Hematopoietic multipotent progenitor cell treated with erythropoietin and hydrocortisone succinate and interleukin-3 and kit ligand, for 8 days (in vitro differentiated cells): Measurements from ENCODE around the gene TRPM5.

Experiments
- DNase-seq: peaks from one replicate; pipeline ENCODE4 v3.0.0-alpha.2; 2015

Gene TRPM5

DNA sequence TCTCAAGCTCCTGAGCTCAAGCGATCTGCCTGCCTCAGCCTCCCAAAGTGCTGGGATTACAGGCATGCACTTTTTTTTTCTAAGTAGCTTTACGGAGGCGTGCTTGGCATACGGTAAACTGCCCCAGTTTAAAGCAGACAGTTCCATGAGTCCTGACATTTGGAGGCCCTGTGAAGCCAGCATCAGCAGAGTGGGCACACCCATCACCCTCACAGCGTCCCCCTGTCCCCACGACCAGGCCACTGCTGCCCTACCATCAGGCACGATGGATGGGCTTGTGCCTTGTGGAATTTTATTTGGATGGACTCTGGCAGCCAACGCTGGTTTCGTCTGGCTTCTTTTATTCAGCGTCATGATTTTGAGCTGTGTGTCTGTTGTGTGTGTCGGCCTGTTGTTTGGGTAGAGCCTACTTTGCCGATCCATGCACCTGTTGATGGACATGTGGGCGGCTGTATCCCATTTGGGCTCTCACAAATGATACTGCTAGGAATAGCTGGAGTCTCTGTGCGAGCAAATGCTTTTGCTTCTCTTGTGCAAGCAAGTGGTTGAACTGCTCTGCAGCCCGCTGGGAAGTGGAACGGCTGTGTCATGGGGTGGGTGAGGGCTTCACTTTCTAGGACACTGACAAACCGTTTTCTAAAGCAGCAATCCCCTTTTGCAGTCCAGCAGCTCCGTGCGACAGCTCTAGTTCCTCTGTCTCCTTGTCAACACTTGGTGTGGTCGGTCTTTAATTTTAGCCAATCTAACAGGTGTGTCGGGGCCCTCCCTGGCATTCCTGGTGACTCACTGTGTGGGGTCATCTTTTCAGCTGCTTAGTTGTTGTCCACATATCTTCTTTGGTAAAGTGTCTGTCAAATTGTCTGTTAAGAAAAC lies 24.3 kb upstream of the TRPM5 start:
- DNase-seq = no peak

- DNase-seq = no peak
Measured at GRCh38 chr11:2467695-2468055, 23.4 kb upstream of the TRPM5 start.

DNA sequence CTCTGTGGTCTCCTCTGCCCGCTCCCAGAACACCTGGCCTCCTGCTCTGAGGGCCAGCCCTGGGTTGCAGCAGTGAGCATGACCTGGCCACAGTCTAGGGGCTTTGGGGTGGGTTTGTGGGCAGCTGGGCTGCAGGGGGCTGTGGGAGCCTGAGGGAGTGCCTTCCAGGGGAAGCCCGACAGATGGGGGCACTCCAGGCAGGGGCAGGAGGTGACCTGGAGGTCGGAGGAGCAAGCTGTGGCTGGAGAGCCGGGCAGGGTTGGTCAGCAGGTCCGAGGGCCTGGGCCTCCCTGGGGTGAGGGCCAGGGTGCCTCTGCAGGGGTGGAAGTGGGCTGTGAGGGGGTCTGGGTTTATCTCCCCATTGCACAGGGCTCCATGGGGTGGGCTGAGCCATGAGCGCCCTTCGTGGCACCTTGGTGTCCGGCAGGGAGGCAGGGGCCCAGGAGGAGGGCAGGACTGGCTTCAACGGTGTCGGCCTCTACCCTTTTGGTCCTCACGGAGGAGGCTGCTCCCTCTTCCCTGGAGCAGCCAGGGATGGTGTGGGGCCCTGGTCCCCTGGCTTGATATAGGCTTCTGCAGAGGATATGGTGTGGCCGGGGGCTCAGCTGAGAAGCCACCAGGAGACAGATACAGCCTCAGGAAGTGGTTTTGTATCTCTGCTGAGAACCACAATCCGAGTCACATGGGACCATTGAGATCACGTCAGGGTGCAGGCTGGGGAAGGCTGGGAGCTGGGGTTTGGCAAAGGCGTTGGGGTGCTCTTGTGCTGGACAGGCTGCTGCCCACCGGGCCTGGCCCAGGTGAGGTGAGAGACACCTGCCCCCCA lies 22.8 kb upstream of the TRPM5 start:
- peak; percentile 50 for DNase-seq

- DNase-seq = no peak
Measured at GRCh38 chr11:2466069-2466801, 21.9 kb upstream of the TRPM5 start.

GRCh38 chr11:2465202-2466068 lies 21.1 kb upstream of the TRPM5 start:
- DNase-seq = no peak

- DNase-seq = no peak
Measured at GRCh38 chr11:2464451-2465165, 20.3 kb upstream of the TRPM5 start.

DNA sequence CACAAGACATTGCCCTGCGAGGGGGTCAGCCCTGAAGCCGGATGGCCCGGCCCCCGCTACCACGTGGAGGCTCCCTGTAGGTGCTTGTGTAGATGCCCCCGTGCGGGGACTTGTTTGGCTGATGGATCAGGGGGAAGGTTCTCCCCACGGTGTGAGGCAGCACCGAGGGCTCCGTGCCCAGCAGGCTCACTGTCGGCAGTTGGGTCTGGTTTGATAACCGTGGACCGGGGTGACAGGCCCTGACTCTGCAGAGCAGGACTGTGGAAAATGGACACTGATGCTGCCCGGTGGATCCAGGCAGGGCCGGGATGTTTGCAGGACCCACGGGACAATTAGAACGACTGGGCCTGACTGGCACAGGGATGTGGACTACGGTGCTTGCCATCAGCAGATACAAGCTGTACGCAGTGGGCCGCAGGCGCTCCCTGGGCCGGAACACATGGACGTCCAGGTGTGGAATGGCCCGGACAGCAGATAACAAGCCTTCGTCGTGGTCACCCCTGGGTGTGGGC lies 19.5 kb upstream of the TRPM5 start:
- DNase-seq = no peak

- peak; percentile 80 for DNase-seq
Measured at GRCh38 chr11:2462986-2463765, 18.9 kb upstream of the TRPM5 start.

GRCh38 chr11:2462543-2462985 lies 18.2 kb upstream of the TRPM5 start:
- no peak for DNase-seq

DNA sequence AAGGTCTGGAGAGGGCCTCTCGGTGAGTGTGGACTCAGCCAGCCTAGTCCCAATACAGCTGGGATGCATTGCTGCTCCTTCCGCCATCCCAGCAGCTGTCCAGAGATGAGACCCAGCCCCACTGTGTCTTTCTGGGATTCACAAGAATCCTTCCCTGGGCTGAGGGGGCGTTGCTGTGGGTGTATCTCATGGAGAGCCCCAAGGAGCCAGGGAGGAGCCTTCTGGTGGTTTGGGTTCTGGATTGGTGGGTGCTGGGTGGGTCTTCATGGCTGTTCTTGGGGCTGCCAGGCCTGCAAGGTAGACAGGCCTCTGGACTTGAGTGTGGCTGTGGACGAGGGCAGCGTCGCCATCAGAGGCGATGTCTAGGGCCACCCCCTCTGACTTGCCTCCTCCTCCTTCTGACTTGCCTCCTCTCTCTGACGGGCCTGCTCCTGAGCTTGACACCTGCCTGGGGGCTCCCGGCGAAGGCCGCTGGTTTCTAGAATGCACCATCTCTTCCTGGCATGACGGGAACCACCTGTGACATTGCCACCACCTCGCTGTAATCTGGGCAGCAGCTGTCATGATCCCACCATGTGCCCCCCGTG lies 17.7 kb upstream of the TRPM5 start:
- DNase-seq = no peak

- no peak for DNase-seq
Measured at GRCh38 chr11:2461253-2461955, 17.1 kb upstream of the TRPM5 start.

GRCh38 chr11:2460540-2461252 lies 16.4 kb upstream of the TRPM5 start:
- DNase-seq = no peak

DNA sequence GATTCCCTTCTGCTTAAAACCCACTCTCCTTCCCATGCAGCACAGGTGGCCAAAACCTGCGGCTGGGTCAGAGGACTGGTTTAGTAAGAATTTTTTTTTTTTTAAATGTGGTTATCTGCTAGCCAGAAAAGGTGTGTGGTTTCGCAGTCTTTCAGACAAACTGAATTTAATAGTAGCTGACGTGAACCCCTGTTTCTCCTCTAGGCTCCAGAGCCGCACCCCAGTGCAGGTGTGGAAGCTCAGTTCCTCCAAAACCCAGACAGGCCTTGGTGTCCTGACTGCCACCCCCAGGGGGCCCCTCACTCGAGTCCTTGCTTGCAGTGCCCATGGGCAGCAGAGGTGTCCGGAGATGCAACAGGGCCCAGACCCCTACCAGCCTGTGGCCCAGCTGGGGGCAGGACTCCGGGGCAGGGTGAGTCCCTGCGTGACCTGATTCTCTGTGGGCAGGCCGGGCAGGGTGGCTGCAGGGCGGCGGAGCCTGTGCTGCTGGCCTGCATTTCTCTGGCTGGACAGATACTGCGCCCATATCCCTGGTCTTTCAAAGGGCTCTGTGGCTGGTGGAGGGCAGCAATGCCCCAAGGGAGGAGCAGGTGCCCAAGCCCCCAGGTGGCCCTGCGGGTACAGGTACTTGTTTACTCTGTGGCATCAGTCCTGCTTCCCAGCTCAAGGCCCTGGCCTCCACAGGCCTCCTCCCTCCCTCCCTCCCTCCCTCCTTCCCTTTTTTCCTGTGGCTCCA lies 15.7 kb upstream of the TRPM5 start:
- no peak for DNase-seq

DNA sequence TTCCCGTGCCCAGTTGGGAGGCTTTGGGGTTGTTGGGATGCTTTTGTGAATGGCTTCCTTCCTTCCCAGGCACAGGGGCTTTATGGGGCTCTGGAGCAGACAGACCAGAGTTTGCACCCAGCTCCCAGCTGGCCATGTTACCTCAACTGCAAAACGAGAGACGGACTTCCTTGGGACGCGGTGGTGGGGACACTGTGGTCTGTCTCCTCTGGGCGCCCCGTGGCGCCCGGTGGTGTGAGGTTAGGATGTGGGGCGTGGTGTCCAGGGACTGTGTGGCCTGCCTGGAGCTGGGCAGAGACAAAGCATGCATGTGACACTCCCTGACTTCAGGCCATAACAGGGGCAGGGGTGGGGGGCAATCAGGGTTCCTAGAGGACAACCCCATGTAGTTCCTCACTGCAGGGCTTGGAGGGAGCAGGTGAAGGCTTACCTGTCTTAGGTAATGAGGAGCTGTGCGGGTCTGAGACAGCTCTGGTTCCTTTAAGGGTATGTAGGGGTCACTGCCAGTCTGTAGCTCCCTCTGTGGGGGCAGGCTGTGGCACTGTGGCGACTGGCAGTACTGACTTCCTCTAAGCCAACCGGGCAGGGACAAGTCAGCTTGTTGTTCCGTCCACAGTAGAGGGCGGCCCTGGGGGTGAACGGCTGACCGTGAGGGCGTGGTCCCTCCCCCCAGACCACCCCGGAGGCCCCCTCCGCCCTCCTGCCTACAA lies 14.9 kb upstream of the TRPM5 start:
- DNase-seq = no peak

- no peak for DNase-seq
Measured at GRCh38 chr11:2458321-2458720, 14.0 kb upstream of the TRPM5 start.

- no peak for DNase-seq
Measured at GRCh38 chr11:2453436-2453835, 9.1 kb upstream of the TRPM5 start.

- DNase-seq = no peak
Measured at GRCh38 chr11:2452321-2453012, 8.2 kb upstream of the TRPM5 start.
